Measurements from ENCODE around the gene DENND5B.
A peak's percentile ranks its signal among the peaks of the same experiment; 100 is the strongest.

DENND5B gene

GRCh38 chr12:31590642-31591379 lies at the start of gene DENND5B:
Gene DENND5B (minus strand): TSS chr12:31591136. CDS start chr12:31590832, 304 bp downstream.
- Histone ChIP-seq H3K9ac (ENCODE audit: low read length in 5 of 5) (peak within 1 kb of the TSS; percentile 73 to 92 (median 90)), H3K4me3 (ENCODE audit: low read depth in 1 of 5, low read length in 5 of 5) (peak within 1 kb of the TSS; percentile 78 to 94 (median 84)), H3K27ac (ENCODE audit: low read depth, low read length) (peak within 1 kb of the TSS; percentile 98), H3K27me3 (ENCODE audit: control insufficient read depth in 5 of 5, insufficient read depth in 4 of 5, low read length in 5 of 5) (no peaks in the 10 kb centered on the region), H3K4me1 (ENCODE audit: control insufficient read depth in 5 of 5, insufficient read depth in 5 of 5, low read length in 5 of 5) (peaks cover 0 to 24% (median 19%) of the 10 kb centered on the region in 5 donors), H3K9me3 (ENCODE audit: control insufficient read depth in 5 of 5, low read length in 5 of 5) (no peaks in the 10 kb centered on the region), H3K36me3 (ENCODE audit: control insufficient read depth in 5 of 5, insufficient read depth in 5 of 5, low read length in 5 of 5) (no peaks in the 10 kb centered on the region)

- Histone ChIP-seq H3K27ac (ENCODE audit: low read depth, low read length) (no peak overlapping the region), H3K27me3 (ENCODE audit: control insufficient read depth in 5 of 5, insufficient read depth in 4 of 5, low read length in 5 of 5) (no peaks in the 10 kb centered on the region)
Observed at GRCh38 chr12:31634620-31635019, 43.7 kb upstream of the DENND5B start.

GRCh38 chr12:31633464-31633863 lies 42.5 kb upstream of the DENND5B start:
- Histone ChIP-seq H3K9me3 (ENCODE audit: control insufficient read depth in 5 of 5, low read length in 5 of 5) (no peaks in the 10 kb centered on the region), H3K27me3 (ENCODE audit: control insufficient read depth in 5 of 5, insufficient read depth in 4 of 5, low read length in 5 of 5) (no peaks in the 10 kb centered on the region), H3K36me3 (ENCODE audit: control insufficient read depth in 5 of 5, insufficient read depth in 5 of 5, low read length in 5 of 5) (no peaks in the 10 kb centered on the region), H3K27ac (ENCODE audit: low read depth, low read length) (no peak overlapping the region), H3K4me1 (ENCODE audit: control insufficient read depth in 5 of 5, insufficient read depth in 5 of 5, low read length in 5 of 5) (peaks cover 3 to 13% (median 10%) of the 10 kb centered on the region in 5 donors), H3K4me3 (ENCODE audit: low read depth in 1 of 5, low read length in 5 of 5) (no peak overlapping the region), H3K9ac (ENCODE audit: low read length in 5 of 5) (no peak overlapping the region)

More at GRCh38 chr12:31634620-31635019, 43.7 kb upstream of the DENND5B start:
- no peak overlapping the region for H3K9ac ChIP-seq (ENCODE audit: low read length in 5 of 5)
- peaks cover 3 to 11% (median 8%) of the 10 kb centered on the region in 5 donors for H3K4me1 ChIP-seq (ENCODE audit: control insufficient read depth in 5 of 5, insufficient read depth in 5 of 5, low read length in 5 of 5)
- H3K4me3 ChIP-seq (ENCODE audit: low read depth in 1 of 5, low read length in 5 of 5) = no peak overlapping the region
- no peaks in the 10 kb centered on the region for H3K9me3 ChIP-seq (ENCODE audit: control insufficient read depth in 5 of 5, low read length in 5 of 5)
- no peaks in the 10 kb centered on the region for H3K36me3 ChIP-seq (ENCODE audit: control insufficient read depth in 5 of 5, insufficient read depth in 5 of 5, low read length in 5 of 5)

GRCh38 chr12:31631809-31632208 lies 40.9 kb upstream of the DENND5B start:
- no peak overlapping the region for H3K9ac ChIP-seq (ENCODE audit: low read length in 5 of 5)

GRCh38 chr12:31631023-31631724 lies 40.2 kb upstream of the DENND5B start:
- H3K27ac ChIP-seq (ENCODE audit: low read depth, low read length) = no peak overlapping the region
- H3K27me3 ChIP-seq (ENCODE audit: control insufficient read depth in 5 of 5, insufficient read depth in 4 of 5, low read length in 5 of 5) = no peaks in the 10 kb centered on the region
- no peak overlapping the region for H3K4me3 ChIP-seq (ENCODE audit: low read depth in 1 of 5, low read length in 5 of 5)
- no peaks in the 10 kb centered on the region for H3K9me3 ChIP-seq (ENCODE audit: control insufficient read depth in 5 of 5, low read length in 5 of 5)
- no peaks in the 10 kb centered on the region for H3K36me3 ChIP-seq (ENCODE audit: control insufficient read depth in 5 of 5, insufficient read depth in 5 of 5, low read length in 5 of 5)
- peaks cover 3 to 18% (median 13%) of the 10 kb centered on the region in 5 donors for H3K4me1 ChIP-seq (ENCODE audit: control insufficient read depth in 5 of 5, insufficient read depth in 5 of 5, low read length in 5 of 5)
- no peak overlapping the region for H3K9ac ChIP-seq (ENCODE audit: low read length in 5 of 5)

More at GRCh38 chr12:31631809-31632208, 40.9 kb upstream of the DENND5B start:
- H3K27ac ChIP-seq (ENCODE audit: low read depth, low read length) = no peak overlapping the region
- no peaks in the 10 kb centered on the region for H3K9me3 ChIP-seq (ENCODE audit: control insufficient read depth in 5 of 5, low read length in 5 of 5)
- H3K36me3 ChIP-seq (ENCODE audit: control insufficient read depth in 5 of 5, insufficient read depth in 5 of 5, low read length in 5 of 5) = no peaks in the 10 kb centered on the region
- no peak overlapping the region for H3K4me3 ChIP-seq (ENCODE audit: low read depth in 1 of 5, low read length in 5 of 5)
- H3K27me3 ChIP-seq (ENCODE audit: control insufficient read depth in 5 of 5, insufficient read depth in 4 of 5, low read length in 5 of 5) = no peaks in the 10 kb centered on the region
- H3K4me1 ChIP-seq (ENCODE audit: control insufficient read depth in 5 of 5, insufficient read depth in 5 of 5, low read length in 5 of 5) = peaks cover 3 to 18% (median 13%) of the 10 kb centered on the region in 5 donors

GRCh38 chr12:31629756-31630732 lies 39.1 kb upstream of the DENND5B start:
- peak overlapping the region in 3 of 5 donors; percentile 29 to 59 (median 38) for H3K9ac ChIP-seq (ENCODE audit: low read length in 5 of 5)
- H3K9me3 ChIP-seq (ENCODE audit: control insufficient read depth in 5 of 5, low read length in 5 of 5) = no peaks in the 10 kb centered on the region
- peak overlapping the region in 4 of 5 donors; percentile 6 to 56 (median 47) for H3K4me3 ChIP-seq (ENCODE audit: low read depth in 1 of 5, low read length in 5 of 5)
- H3K27me3 ChIP-seq (ENCODE audit: control insufficient read depth in 5 of 5, insufficient read depth in 4 of 5, low read length in 5 of 5) = no peaks in the 10 kb centered on the region
- H3K4me1 ChIP-seq (ENCODE audit: control insufficient read depth in 5 of 5, insufficient read depth in 5 of 5, low read length in 5 of 5) = peaks cover 3 to 18% (median 13%) of the 10 kb centered on the region in 5 donors
- H3K27ac ChIP-seq (ENCODE audit: low read depth, low read length) = peak overlapping the region; percentile 6
- no peaks in the 10 kb centered on the region for H3K36me3 ChIP-seq (ENCODE audit: control insufficient read depth in 5 of 5, insufficient read depth in 5 of 5, low read length in 5 of 5)

GRCh38 chr12:31627456-31628054 lies 36.6 kb upstream of the DENND5B start:
- Histone ChIP-seq H3K36me3 (ENCODE audit: control insufficient read depth in 5 of 5, insufficient read depth in 5 of 5, low read length in 5 of 5) (no peaks in the 10 kb centered on the region), H3K27ac (ENCODE audit: low read depth, low read length) (no peak overlapping the region), H3K4me3 (ENCODE audit: low read depth in 1 of 5, low read length in 5 of 5) (no peak overlapping the region), H3K9me3 (ENCODE audit: control insufficient read depth in 5 of 5, low read length in 5 of 5) (no peaks in the 10 kb centered on the region), H3K27me3 (ENCODE audit: control insufficient read depth in 5 of 5, insufficient read depth in 4 of 5, low read length in 5 of 5) (no peaks in the 10 kb centered on the region), H3K4me1 (ENCODE audit: control insufficient read depth in 5 of 5, insufficient read depth in 5 of 5, low read length in 5 of 5) (peaks cover 3 to 18% (median 13%) of the 10 kb centered on the region in 5 donors), H3K9ac (ENCODE audit: low read length in 5 of 5) (no peak overlapping the region)

- Histone ChIP-seq H3K4me3 (ENCODE audit: low read depth in 1 of 5, low read length in 5 of 5) (no peak overlapping the region), H3K4me1 (ENCODE audit: control insufficient read depth in 5 of 5, insufficient read depth in 5 of 5, low read length in 5 of 5) (peaks cover 3 to 18% (median 13%) of the 10 kb centered on the region in 5 donors), H3K27me3 (ENCODE audit: control insufficient read depth in 5 of 5, insufficient read depth in 4 of 5, low read length in 5 of 5) (no peaks in the 10 kb centered on the region), H3K36me3 (ENCODE audit: control insufficient read depth in 5 of 5, insufficient read depth in 5 of 5, low read length in 5 of 5) (no peaks in the 10 kb centered on the region), H3K27ac (ENCODE audit: low read depth, low read length) (no peak overlapping the region), H3K9me3 (ENCODE audit: control insufficient read depth in 5 of 5, low read length in 5 of 5) (no peaks in the 10 kb centered on the region), H3K9ac (ENCODE audit: low read length in 5 of 5) (no peak overlapping the region)
Observed at GRCh38 chr12:31626270-31626995, 35.5 kb upstream of the DENND5B start.

- Histone ChIP-seq H3K4me3 (ENCODE audit: low read depth in 1 of 5, low read length in 5 of 5) (no peak overlapping the region), H3K4me1 (ENCODE audit: control insufficient read depth in 5 of 5, insufficient read depth in 5 of 5, low read length in 5 of 5) (no peaks in the 10 kb centered on the region), H3K27ac (ENCODE audit: low read depth, low read length) (no peak overlapping the region), H3K9ac (ENCODE audit: low read length in 5 of 5) (no peak overlapping the region), H3K36me3 (ENCODE audit: control insufficient read depth in 5 of 5, insufficient read depth in 5 of 5, low read length in 5 of 5) (no peaks in the 10 kb centered on the region), H3K9me3 (ENCODE audit: control insufficient read depth in 5 of 5, low read length in 5 of 5) (no peaks in the 10 kb centered on the region), H3K27me3 (ENCODE audit: control insufficient read depth in 5 of 5, insufficient read depth in 4 of 5, low read length in 5 of 5) (no peaks in the 10 kb centered on the region)
Observed at GRCh38 chr12:31622038-31622437, 31.1 kb upstream of the DENND5B start.

All from subcutaneous abdominal adipose tissue (tissue), 5 donors.